Eye (tissue), 1 donor: Measurements from ENCODE around the gene TSHR.
A peak's percentile ranks its signal among the peaks of the same experiment; 100 is the strongest.

ENCODE experiments used
- DNase-seq: peaks from one replicate; pipeline ENCODE4 v3.0.0-alpha.2; 2015

The TSHR gene

DNA sequence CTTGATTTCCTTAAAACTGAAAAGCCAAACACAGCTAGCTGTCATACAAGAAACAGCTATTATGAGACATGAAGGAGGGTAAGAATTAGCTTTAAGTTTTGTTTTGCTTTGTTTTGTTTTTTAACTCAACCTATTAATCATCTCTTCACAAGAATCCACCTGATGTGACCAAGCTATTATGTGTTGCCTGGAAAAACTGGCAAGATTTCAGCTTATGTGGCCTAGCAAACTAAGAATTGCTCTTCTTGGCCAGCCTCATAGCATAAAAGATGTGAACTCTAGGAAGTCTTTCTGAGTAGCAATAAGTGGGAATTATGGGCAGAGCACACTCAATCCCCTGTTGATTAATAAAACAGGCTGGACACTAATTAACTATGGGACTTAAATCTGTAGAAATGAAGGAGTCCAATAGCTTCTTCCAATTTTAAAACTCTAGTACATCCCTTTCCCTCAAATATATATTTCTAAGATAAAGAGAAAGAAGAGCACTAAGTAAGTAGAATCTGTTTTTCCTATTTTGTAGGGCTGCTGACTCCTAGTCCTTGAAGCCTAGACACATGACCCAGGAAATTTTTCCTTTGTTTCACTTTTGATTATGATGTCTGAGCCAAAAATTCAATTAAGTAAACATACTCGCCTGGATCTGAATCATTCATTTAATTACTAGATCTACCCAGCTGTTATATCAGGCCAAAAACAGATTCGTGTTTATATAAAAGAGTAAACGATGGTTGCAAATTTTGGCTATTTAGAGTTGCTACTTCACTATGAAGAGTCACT lies 189.6 kb downstream of the TSHR start:
- no peak for DNase-seq

DNA sequence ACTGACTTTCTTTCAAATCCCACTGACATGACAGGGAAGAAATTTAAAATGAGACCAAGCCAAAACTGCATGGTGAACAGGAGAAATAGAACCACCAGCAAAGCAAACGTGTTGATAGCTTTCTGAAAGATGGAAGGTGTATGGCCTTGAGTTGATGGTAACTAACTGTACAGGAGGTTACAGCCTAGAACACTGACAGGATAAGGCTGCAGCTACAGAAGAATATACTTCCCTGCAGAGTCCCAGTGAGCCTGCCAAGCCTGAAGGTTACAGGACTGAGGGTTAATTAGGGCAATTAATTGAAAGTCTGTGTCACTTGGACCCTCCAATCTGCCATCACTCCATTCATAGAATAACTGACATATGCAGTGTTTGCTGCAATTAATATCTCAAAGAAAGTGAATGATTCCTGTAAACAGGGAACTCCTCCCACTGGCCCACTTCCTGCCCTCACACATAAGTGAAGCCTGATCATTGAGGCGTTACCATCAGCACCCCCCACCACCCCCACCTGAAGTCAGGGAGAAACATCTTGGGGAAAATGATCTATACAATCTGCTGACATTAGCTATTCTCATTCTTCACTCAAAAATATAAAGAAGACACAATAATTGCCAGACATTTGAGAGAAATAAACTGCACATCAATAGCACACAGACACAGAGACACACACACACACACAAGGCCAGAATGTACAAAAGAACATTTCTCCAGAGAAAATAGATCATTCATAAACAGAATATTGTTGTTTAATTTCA lies 191.9 kb downstream of the TSHR start:
- DNase-seq = peak; percentile 52

DNA sequence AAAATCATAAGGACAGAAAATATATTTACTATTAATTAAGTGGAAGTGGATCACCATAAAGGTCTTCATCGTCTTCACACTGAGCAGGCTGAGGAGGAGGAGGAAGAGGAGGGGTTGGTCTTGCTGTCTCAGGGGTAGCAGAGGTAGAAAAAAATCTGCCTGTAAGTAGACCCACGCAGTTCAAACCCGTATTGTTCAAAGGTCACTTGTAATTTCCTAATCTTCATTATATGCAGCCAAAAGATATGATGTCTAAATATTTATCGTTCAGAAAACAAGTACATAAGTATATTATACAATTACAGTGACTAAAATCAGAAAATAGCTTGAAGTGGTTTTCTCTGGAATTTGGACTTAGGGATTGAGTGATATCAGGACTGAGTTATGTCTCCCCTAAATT lies 193.2 kb downstream of the TSHR start:
- DNase-seq = no peak

DNA sequence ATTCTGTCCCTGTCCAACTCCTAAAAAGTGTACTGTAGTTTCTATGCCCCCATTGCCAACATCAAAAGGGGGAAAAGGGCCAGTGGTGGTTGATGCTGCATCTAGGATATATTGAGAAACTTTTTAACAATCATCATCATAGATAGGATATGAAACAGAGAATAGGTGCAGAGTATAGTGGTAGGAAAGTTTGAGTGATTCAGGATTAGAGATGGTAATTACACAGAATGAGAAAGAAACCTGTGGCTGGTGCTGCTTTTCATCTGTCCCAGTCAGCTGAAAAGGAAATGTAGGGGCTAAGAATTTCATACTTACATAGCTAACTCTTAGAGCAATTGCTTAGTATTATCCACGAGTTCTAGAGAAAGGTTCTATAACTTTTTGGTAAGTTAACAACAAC lies 197.8 kb downstream of the TSHR start:
- DNase-seq = no peak

DNA sequence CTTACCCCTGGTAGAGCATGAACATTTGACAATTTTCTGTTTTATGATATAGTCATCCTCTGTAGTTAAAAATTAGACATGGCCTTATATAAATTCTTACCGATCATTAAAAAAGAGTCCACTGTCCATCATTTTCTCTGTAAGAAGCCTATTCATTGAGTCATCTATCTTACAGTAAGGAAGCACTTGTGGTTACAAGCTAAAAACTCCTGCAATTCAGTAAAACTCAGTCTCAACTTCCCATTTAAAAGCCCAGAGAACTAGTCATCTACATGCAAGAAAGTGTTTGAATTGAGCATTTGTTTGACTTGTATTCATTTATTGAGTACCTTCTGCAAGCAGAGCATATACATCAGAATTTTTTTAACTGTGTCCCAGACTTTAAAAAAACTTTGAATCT lies 202.0 kb downstream of the TSHR start:
- DNase-seq = no peak

DNA sequence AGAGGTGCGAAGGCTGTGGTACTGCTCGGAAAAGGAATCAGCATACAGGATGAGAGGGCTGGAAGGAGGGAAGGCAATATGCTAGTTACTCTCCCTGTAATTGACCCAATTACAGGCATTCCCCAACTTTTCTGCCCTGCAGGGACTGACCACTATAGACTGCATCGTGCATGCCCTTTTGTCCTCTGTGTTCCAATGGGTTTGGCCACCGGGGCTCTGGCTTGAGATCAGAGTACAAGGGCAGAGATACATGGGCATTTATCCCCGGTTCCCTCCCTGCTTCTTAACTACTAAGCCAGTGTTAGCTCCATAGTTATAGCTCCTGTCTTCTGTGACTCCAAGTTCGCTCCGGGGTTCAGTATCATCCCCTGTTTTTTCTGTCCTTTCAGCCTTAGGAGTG lies 205.7 kb downstream of the TSHR start:
- DNase-seq = no peak

DNA sequence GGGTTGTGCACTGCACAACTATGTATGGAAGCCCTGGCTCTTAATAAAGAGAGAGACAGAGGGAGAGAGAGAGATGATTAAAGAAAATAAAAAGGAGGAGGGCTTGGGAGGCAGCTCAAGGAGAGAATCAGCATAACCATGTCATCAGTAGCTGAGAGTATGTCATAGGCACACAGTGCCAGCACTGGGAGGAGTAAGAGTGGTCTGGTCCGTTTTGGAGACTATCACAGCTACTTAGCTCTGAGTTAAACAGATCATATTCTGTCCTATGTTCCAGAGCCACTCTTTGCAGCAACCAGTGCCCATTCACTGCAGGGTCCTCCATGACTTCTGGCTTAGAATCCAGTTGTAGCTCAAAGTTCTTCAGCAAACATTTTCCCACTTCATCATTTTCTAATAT lies 206.3 kb downstream of the TSHR start:
- no peak for DNase-seq

DNA sequence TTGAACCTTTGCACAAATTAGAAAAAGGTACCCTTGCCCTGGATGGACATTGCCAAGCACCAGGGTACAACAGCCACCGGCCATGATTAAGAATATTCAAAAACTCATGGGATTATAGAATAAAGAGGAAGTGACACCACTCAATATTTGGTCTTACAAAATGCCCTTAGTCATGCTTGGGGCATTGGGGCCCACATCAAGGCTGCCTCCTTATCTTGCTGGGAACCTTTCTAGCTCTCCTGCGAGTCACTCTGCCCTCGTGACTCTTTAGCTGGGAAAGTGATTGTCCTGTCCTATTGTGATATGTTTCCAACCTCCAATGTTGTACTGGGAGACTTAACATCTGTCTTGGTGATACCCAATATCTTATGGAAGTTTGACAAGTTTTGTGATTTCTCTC lies 207.5 kb downstream of the TSHR start:
- no peak for DNase-seq

DNA sequence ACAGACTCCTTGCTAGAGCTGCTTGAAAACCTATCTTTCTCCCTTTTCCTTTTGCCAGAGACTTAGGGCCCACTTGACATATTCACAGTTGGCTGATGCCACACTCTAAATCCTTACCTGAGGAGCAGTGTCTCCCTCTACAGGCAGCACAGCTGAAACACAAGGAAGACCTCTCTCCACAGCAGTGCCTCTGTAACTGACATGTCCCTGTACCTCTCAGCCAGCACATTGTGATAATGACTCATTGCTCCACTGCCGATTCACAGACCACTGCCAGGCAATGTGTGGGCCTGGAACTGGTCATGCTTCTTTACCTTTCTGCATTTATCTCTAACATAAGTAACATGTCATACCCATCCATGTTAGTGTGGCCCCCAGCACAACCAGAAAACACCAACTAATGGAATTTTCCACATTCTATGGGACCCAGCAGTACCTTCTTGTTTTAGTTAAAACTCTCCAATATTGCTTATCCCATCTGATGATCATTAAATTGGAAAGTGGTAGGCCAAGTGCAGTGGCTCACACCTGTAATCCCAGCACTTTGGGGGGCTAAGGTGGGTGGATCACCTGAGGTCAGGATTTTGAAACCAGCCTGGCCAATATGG lies 208.8 kb downstream of the TSHR start:
- peak; percentile 61 for DNase-seq

DNA sequence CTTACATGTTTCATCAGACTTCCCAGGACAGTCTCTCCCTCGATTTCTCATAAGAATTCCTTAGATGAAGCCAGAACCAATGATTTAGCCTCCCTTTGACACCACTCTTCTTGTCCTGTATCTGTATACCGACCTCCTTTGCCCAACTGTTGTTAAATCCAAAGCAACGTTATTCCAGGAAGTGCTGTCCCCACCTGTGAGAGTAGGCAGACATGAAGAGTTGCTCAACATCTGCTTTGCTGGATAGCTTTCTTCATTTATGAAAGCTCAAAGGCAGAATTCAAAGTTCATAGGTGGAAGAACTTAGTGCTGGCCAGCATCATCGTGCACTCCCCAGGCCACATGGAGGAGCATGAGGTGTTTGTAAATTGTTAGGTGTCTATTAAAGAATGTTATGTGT lies 209.8 kb downstream of the TSHR start:
- DNase-seq = no peak

DNA sequence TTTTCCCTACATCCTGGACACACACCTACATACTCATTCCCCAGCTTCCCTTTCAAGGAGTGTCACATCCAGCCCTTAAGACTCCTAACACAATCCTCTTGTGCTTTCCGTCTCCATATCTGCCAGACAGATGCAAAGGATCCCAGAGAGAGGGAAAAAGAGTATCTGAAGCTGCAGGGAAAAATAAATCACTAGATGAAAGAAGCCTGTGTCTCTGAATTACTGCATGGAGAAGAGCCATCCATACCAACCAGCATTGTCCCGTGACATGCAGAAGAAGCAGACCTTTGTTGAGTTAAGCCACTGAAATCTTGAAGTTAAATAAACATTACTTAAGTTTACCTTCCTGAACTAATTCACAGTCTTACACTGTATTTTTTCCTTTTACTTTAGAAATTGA lies 210.7 kb downstream of the TSHR start:
- no peak for DNase-seq

DNA sequence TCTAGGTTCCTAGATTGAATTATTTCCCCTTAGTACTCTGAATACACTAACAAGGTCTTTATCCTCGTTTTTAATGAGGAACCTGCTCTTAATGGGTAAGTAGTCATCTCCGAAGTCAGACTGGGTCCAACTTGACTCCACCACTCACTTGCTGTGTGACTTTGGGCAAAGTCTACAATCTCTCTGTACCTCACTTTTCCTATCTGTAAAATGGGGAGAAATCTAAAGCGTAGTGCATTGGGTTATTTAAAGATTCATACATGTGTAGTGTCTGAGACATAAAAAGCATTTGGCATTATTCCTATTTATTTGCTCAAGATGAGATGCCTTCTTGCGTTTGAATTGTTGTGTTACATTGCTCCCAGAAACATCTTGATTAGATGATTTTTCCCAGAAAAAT lies 213.8 kb downstream of the TSHR start:
- no peak for DNase-seq

DNA sequence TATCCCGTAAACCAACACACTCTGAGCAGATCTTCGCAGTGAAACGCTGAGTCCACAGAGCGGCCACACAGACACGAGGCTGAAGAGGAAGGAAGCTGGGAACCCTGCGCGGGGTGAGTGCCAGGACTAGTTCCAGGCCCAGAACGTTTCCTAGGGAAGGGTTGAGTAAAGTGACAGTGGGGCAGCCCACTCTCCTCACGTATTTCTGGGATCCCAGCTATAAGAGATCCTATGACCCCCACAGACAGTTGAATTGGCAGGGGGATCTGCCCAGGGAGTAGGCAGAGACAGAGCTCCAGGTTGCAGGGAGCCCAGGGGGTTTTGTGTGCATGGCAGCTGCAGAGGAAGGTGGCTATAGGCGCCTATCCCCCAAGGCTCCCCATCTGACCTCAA lies 214.3 kb downstream of the TSHR start:
- DNase-seq = no peak

DNA sequence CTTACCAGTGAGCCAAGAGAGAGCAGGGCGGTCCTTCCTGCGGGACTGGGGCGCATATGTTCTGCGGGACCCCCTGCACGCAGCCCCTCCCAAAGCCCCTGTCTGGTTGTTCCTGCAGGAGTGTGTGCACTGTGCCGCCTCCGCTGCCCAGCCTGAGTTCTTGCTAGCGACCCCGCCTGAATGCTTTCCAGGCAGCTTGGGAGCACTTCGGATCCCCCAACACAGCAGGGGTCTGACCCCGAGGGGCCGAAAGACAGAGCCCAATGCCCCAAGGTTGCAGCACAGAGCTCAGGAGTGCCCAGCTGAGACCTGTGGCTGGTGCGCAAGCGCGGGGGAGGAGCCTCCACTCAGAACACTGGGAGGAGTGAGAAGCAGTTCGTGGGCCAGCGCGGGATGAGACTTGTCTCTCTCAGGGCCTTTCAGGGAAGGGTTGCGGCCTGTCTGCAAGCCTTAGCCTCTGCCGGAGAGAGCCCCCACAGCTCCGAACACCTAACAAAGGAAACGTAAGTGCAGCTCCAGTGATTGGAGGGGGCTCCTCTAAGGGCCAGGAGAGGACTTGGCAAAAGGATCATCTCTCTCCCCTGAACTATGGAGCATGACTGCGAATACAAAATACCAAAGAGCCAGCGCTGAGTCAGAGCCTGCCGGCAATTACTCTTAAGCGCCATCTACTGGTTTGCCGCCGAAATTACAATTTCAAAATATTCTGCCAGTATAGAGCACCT lies 214.8 kb downstream of the TSHR start:
- DNase-seq = peak; percentile 97

DNA sequence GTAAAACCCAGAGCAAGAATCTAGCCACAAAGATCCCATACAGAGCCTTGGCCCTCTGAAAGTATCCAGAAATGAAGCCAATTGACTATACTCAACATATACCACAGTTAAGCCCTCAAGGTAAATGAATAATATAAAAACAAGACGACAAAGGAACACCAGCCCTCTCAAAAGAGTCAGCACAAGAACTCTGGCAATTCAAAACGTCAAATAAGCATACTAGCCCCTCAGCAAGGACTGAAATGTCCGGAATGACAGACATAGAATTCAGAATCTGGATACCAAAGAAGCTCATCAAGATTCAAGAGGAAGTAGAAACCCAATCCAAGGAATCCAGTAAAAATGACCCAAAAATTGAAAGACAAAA lies 215.4 kb downstream of the TSHR start:
- DNase-seq = no peak

DNA sequence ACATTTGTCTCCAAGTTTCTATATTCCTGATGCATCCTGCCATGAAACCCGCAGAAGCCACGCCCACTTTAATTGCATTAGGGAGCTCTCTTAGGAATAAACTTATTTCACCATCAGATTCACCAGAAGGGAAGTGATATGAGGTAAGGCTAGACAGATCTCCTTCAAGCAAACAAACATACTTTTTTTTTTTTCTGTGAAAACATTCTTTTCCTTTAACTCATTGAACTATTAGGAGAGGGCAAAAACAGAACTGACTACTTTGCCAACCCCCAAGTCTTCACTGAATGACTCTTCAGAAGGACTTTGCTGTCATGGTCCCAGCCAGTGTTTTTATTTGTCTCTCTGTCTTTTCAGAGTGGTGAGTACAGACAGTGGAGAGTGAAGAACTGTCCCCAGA lies 216.9 kb downstream of the TSHR start:
- no peak for DNase-seq

DNA sequence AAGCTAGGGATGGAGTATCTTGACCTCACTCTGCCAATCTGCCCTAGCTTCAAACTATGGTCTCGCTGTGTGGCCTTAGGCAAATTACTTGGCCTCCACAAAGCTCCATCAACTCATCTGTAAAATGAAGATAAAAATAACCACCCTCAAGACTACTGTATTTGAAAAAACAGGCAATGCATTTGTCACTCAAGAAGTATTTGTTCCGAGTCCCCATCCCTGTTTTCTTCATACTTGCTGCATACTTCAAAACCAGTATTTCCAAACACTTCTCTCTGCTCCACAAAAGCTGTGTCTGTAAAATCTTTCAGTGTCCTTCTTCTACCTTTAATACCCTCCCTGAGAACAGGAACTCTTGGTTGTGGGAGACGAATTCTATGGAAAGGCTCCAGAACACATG lies 217.5 kb downstream of the TSHR start:
- no peak for DNase-seq

DNA sequence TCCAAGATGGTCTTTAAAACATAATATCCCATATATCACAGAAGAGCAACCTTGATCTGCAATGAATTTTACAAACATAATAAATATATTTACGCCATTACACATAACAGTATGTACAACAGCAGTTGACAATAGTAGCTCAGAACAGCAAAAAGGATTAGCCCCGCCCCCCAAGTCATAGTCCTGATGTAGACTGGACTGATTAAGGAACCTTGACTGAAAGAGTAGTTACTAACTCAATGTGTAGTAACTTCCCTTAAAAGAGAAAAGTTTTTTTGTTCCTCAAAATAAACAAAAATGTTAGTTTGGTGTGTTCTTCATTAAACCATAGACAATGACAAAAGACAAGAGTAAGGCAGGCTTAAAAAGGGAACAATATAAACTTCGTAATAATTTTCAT lies 220.8 kb downstream of the TSHR start:
- no peak for DNase-seq

DNA sequence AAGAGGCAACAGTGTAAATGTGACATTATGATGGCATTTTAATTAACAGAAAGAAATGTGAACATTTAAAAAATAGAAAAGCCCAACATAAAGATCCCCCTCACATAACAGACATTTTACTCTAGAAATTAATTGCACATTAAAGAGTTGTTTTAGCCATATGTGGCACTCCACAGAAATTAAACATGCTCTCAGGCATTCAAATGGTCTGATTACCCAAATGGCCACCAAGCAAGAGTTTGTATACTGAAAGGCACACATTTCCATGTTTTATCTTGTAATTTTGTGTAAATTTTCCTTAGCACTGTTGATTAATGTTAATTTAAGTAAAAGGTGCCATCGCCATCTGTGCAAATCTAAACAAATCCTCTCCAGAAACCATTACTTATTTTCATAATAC lies 221.8 kb downstream of the TSHR start:
- no peak for DNase-seq

DNA sequence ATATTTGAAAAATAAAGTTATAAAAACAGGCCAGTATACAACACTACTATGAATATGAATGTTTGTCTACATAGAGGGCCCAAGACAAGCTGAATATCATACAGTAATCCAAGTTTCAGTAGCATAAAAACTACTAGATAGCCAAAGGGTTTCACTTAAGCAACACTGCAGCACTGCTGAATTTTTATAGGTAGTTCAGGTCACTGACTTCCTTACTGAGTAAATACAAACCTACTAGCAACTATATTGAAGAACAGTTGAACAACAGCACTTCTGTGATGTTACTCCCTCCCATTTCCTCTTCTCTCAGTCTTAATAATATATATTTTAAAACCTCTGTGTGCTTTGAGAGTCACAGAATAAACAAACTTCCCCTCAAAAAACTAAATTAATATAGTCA lies 222.6 kb downstream of the TSHR start:
- no peak for DNase-seq

DNA sequence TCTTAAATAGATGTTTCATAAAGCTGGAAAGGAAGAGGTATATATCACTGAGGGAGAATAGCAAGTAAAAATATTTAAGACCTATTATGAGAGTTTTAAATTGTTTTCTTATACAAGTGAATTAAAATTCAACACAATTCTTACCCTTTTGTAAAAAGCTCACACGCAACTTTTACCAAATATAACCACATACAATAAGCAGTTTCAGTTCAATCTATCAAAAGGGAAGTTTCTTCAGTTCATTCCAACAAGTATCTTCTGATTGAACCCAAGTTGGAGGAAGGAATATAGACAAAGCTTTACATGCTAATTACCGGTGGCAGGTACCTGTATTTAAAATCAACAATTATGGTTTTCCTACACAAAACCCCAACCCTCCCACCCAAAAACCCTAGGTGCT lies 224.2 kb downstream of the TSHR start:
- DNase-seq = no peak

DNA sequence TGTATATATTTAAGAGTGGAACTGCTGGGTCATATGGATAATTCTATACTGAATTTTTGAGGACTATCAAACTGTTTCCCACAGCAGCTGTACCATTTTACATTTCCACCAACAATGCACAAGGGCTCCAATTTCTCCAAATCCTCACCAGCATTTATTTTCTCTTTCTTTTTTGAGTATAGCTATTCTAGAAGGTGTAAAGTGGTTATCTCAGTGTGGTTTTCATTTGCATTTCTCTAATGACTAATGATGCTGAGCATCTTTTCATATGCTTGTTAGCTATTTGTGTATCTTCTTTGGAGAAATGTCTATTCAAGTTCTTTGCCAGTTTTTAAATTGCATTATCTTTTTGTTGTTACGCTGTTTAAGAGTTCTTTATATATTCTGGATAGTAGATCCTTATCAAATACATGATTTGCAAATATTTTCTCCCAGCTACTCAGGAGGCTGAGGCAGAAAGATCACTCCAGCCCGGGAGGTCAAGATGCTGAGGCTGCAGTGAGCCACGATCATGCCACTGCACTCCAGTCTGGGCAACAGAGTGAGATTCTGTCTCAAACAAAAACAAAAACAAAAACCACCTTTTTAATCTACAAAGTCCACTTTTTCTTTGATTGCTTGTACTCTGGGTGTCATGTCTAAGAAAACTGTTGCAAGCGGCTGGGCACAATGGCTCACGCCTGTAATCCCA lies 232.6 kb downstream of the TSHR start:
- no peak for DNase-seq

DNA sequence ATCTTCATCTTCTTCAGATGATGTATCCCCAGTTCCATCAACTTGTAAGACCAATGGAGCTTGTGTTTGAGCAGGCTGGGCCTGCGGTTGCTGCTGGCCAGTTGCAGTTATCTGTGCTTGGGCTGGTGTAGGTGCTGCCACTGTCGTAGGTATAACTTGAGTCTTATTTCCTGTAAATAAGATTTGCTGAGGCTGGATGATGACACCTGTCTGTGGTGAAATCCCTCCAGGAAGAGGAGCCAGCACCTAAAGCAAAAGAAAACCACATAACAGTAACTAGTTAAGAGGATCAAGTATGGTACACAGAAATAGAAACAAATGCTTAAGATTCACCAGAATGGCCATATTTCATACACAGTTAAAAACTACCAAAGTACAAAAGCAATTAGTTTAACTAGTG lies 237.2 kb downstream of the TSHR start:
- no peak for DNase-seq
